Head of caudate nucleus (tissue), 42 donors: ENCODE measurements around the gene PIK3C2A.

Experiments used
- DNase-seq, 42 donors: peaks; one replicate each; pipeline versions ENCODE4 v3.0.0 to v3.0.0-alpha.2; 2020 to 2021; ENCODE audit warnings: mixed read lengths in 7 of 42
- intact Hi-C: fragments of 100-400 bp; cut with DNase I; formaldehyde crosslinking; loops from one replicate; pipeline ENCODE4 v1.15.0; 2022

PIK3C2A gene

DNA sequence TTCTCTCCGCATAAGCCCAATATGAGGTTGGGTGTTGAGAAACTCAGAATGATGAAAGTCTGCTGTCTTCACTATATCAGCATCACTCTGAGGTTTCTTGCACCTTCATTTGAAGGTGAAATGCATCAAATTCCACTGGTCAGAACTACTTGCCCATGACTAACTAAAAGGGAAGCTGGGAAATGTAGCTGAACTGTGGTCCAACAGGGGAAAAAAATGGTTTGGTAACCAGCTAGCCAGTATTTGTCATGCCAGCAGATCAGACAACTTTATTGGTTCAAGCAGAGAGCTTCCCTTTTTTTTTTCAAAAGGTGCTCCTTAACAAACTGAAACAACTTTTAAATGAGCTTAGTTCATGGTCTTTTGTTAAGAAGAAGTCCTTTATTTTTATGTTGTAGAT lies 14.2 kb upstream of the PIK3C2A start:
- intact Hi-C loops: no loop called here
- DNase-seq: no peak

DNA sequence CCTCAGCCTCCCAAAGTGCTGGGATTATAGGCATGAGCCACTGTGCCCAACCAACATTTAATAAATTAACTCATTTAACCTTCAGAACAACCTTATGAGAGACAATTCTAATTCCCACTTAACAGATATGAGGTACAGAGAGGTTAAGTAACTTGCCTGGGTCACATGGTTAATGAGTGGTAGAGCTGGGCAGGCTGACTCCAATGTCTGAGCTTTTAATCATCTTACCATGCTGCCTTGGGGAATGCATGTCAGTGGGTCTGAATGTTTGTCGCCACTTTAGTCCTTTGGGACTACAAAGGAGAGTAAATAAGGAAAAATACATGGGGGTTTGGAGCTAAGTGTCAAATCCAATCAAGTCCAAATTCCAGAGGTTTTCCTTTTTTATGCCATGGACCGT lies 11.2 kb upstream of the PIK3C2A start:
- intact Hi-C loops: no loop called here
- no peak for DNase-seq

- intact Hi-C loops: no loop called here
- no peak for DNase-seq
These were observed 10.6 kb upstream of the PIK3C2A start for GRCh38 chr11:17218403-17218802.

DNA sequence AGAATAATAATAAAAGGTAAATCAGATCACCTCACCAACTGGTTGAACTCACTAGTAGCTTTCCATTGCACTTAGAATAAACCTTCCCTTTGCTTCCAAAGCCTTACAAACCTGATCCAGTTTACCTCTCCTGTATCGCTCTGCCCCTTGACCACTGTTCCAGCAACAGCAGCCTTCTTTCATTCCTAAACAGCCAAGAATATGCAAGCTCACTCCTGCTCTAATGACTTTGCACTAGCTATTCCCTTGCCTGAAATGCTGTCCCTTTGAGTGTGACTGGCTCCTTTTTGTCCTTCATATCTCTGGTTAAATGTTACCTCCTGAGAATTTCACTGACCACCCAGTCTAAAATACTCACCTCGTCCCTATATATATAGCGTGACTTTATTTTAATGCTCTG lies 9.6 kb upstream of the PIK3C2A start:
- DNase-seq: no peak

GRCh38 chr11:17214338-17214737 lies 6.6 kb upstream of the PIK3C2A start:
- intact Hi-C loops: no loop called here
- DNase-seq: no peak

More for the DNA sequence above, 9.6 kb upstream of the PIK3C2A start:
- intact Hi-C loops: no loop called here

GRCh38 chr11:17211286-17211685 lies 3.5 kb upstream of the PIK3C2A start:
- DNase-seq: no peak
- intact Hi-C loops: no loop called here

DNA sequence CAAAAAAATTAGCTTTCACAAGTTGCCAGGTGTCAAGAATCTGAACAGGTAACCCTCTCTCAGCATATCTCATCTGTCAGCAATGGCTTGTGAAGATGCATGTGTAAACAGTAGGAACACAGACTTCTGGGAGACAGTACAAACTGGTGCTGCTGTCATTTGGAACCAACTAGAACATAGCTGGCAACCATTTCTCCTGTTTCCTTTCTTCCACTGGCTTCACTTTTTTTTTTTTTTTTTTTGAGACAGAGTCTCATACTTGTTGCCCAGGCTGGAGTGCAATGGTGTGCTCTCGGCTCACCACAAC lies 2.1 kb upstream of the PIK3C2A start:
- intact Hi-C loops: loop anchor here (2.0 to 5.0 kb wide), 2 partner anchors 21 to 133 kb away; partner anchors contain the start of gene RPS13
- no peak for DNase-seq

- DNase-seq: peak in 34 of 42 donors; percentile 34 to 82 (median 62)
- intact Hi-C loops: loop anchor here (2.0 to 5.0 kb wide), 2 partner anchors 22 to 131 kb away; partner anchors contain the start of gene RPS13
These were observed 642 bp upstream of the PIK3C2A start for GRCh38 chr11:17208257-17208999.

GRCh38 chr11:17206463-17206862 lies 1.3 kb downstream of the PIK3C2A start:
- no peak for DNase-seq
- intact Hi-C loops: loop anchor here (5.0 kb wide), 1 partner anchor 129 kb away; the partner anchor contains the start of gene RPS13

GRCh38 chr11:17197431-17197898 lies 10.3 kb downstream of the PIK3C2A start:
- intact Hi-C loops: no loop called here

DNA sequence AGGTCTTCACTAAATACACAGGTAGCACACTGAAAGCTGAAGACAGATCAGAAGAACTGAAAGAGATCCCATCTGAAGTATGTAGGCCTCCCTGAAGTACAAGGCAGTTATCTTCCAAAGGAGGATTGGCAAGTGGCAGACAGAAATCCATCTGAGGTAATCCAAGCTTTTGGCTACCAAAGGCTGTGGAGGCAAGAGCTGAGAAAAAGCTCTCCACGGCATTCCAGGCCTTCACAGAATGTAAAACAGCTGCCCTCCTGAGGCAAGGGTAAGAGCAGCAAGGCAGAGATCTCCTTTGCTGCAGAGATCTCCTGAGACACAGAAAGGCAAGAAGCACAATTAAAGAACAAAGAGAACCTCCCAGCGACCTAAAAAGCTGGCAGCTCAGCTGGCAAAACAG lies 19.1 kb downstream of the PIK3C2A start:
- DNase-seq: peak in 1 of 42 donors; percentile 5
- intact Hi-C loops: no loop called here

More at GRCh38 chr11:17197431-17197898, 10.3 kb downstream of the PIK3C2A start:
- no peak for DNase-seq

- intact Hi-C loops: no loop called here
- DNase-seq: no peak
These were observed 20.7 kb downstream of the PIK3C2A start for GRCh38 chr11:17186932-17187692.

- intact Hi-C loops: no loop called here
- DNase-seq: no peak
These were observed 21.8 kb downstream of the PIK3C2A start for GRCh38 chr11:17185938-17186337.

- intact Hi-C loops: no loop called here
These were observed 22.8 kb downstream of the PIK3C2A start for GRCh38 chr11:17184882-17185587.

DNA sequence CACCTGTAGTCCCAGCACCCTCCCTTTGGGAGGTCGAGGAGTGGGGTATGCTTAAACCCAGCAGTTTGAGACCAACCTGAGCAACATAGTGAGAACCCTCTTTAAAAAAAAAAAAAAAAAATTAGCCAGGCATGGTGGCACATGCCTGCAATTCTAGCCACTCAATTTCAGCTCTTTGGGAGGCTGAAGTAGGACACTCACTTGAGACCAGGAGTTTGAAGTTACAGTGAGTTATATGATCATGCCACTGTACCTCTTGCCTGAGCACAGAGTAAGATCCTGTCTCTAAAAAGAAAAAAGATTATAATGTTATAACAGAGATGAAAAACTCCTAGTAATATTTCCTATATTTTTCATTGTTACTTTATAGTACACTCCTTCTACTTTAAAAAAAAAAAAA lies 23.9 kb downstream of the PIK3C2A start:
- intact Hi-C loops: no loop called here
- no peak for DNase-seq

More at GRCh38 chr11:17184882-17185587, 22.8 kb downstream of the PIK3C2A start:
- no peak for DNase-seq

- intact Hi-C loops: no loop called here
- DNase-seq: no peak
These were observed 27.8 kb downstream of the PIK3C2A start for GRCh38 chr11:17179970-17180369.

- DNase-seq: no peak
- intact Hi-C loops: no loop called here
These were observed 34.5 kb downstream of the PIK3C2A start for GRCh38 chr11:17173332-17173731.

DNA sequence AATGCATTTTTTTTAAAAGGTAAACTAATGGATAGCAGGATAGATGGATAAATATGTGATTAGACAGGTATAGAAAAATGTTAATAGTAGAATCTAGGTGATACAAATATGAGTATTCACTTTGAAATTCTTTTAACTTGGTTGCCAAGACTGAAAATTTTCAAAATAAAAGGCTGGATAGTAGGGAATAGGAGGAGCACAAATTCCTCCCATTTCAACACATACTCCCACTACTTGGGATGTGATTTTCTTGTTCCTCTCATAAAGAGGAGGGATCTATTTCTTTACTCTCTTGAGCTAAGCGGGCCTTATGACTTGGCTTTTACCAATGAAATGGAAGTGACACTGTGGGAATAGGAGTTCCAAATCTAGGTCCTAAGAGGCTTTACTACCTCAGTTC lies 35.9 kb downstream of the PIK3C2A start:
- no peak for DNase-seq
- intact Hi-C loops: no loop called here

- DNase-seq: no peak
- intact Hi-C loops: no loop called here
These were observed 36.4 kb downstream of the PIK3C2A start for GRCh38 chr11:17171343-17171742.

- DNase-seq: no peak
These were observed 37.9 kb downstream of the PIK3C2A start for GRCh38 chr11:17169876-17170275.

More at GRCh38 chr11:17169876-17170275, 37.9 kb downstream of the PIK3C2A start:
- intact Hi-C loops: no loop called here
